CD4-positive, alpha-beta memory T cell (primary cell): ENCODE results near the gene VPS35. TPM values are rescaled to one million over a fixed set of nuclear protein-coding genes. Genes with fewer than 3 reads are reported as not detected.

Experiments used
- CTCF ChIA-PET: fragments of 350-600 bp; sonication (Branson Sonifier 250); formaldehyde crosslinking; loops from one replicate; lab custom pipeline; 2021; ENCODE audit warnings: inconsistent platforms; ENCODE audit not compliant: partially characterized antibody; lab: Charles Lee
- POLR2A ChIA-PET: fragments of 350-600 bp; sonication (Branson Sonifier 250); formaldehyde crosslinking; loops from one replicate; lab custom pipeline; 2021; ENCODE audit not compliant: partially characterized antibody; lab: Charles Lee
- DNase-seq, 5 donors: peaks; one replicate each; pipeline versions ENCODE4 v3.0.0 to v3.0.0-alpha.2; 2020 to 2022; ENCODE audit warnings: mixed read lengths in 1 of 5
- H3K27ac ChIP-seq: one replicate; pipeline ENCODE4 v1.7.0; 2013; ENCODE audit warnings: low read depth, low read length
- H3K27me3 ChIP-seq: 2 replicates; pipeline ENCODE4 v1.7.0; 2013; ENCODE audit warnings: mild to moderate bottlenecking, low read length, moderate library complexity; ENCODE audit not compliant: insufficient read depth
- H3K36me3 ChIP-seq: 2 replicates; pipeline ENCODE4 v1.7.0; 2013; ENCODE audit warnings: mild to moderate bottlenecking, low read length, moderate library complexity; ENCODE audit not compliant: insufficient read depth
- H3K4me1 ChIP-seq: 2 replicates; pipeline ENCODE4 v1.7.0; 2013; ENCODE audit warnings: mild to moderate bottlenecking, low read length, moderate library complexity; ENCODE audit not compliant: insufficient read depth
- H3K4me3 ChIP-seq, 2 donors: one replicate each; pipeline ENCODE4 v1.7.0; 2013; ENCODE audit warnings: low read length in 2 of 2, mild to moderate bottlenecking in 1 of 2
- H3K9me3 ChIP-seq, 2 donors: one replicate each; pipeline ENCODE4 v1.7.0; 2013; ENCODE audit warnings: low read length in 2 of 2, control low read depth in 1 of 2; ENCODE audit not compliant: control insufficient read depth in 1 of 2
- H3K27ac Mint-ChIP-seq, 7 donors: one replicate each; pipeline ENCODE4 v1.8.0; 2020 to 2021; ENCODE audit warnings: mixed read lengths in 7 of 7, mild to moderate bottlenecking in 6 of 7, inconsistent platforms in 3 of 7, moderate library complexity in 3 of 7
- H3K27me3 Mint-ChIP-seq, 2 donors: one replicate each; pipeline ENCODE4 v1.8.0; 2020 to 2021; ENCODE audit warnings: mixed read lengths in 2 of 2
- H3K36me3 Mint-ChIP-seq, 2 donors: one replicate each; pipeline ENCODE4 v1.8.0; 2020 to 2021; ENCODE audit warnings: mixed read lengths in 2 of 2, inconsistent platforms in 1 of 2, mild to moderate bottlenecking in 1 of 2
- H3K4me1 Mint-ChIP-seq, 4 donors: one replicate each; pipeline ENCODE4 v1.8.0; 2020 to 2021; ENCODE audit warnings: mixed read lengths in 4 of 4, mild to moderate bottlenecking in 1 of 4
- H3K4me3 Mint-ChIP-seq, 8 donors: one replicate each; pipeline ENCODE4 v1.8.0; 2020 to 2021; ENCODE audit warnings: mixed read lengths in 8 of 8, mild to moderate bottlenecking in 7 of 8, moderate library complexity in 6 of 8, inconsistent platforms in 3 of 8
- H3K9me3 Mint-ChIP-seq, 8 donors: one replicate each; pipeline ENCODE4 v1.8.0; 2020 to 2021; ENCODE audit warnings: mixed read lengths in 8 of 8, mild to moderate bottlenecking in 5 of 8, inconsistent platforms in 3 of 8, moderate library complexity in 1 of 8
- intact Hi-C: fragments of 100-400 bp; cut with micrococcal nuclease; formaldehyde crosslinking; loops from one replicate; pipeline ENCODE4 v1.15.1; 2023
- polyA plus RNA-seq, 2 donors: library from polyadenylated mRNA; unstranded; fragments of 300-500 nt; fragmentation: Illumina TruSeq; gene quantifications; one replicate each; pipeline ENCODE4 v1.2.3, GENCODE V29; 2021
- total RNA-seq, 2 experiments: library from RNA; stranded (reverse); gene quantifications; one replicate each; pipeline ENCODE4 v1.2.3, GENCODE V29; 2021

Gene VPS35
- total and polyA plus RNA-seq, 4 experiments from 2014 or later = 81.1 to 118 (median 103) TPM

GRCh38 chr16:46730801-46731690, 42.1 kb upstream of the VPS35 start:
- Histone ChIP-seq H3K27me3 (no peaks in the 10 kb centered on the region), H3K9me3 (no peaks in the 10 kb centered on the region), H3K27ac (no peak overlapping the region), H3K36me3 (no peaks in the 10 kb centered on the region), H3K4me3 (no peak overlapping the region), H3K4me1 (no peaks in the 10 kb centered on the region)
- H3K27me3 Mint-ChIP-seq = peaks cover 0 to 2% of the 10 kb centered on the region in 2 donors
- ChIA-PET CTCF (no interaction called here), POLR2A (no interaction called here)
- H3K27ac Mint-ChIP-seq = no peak overlapping the region
- no peaks in the 10 kb centered on the region for H3K4me1 Mint-ChIP-seq
- H3K4me3 Mint-ChIP-seq = no peak overlapping the region
- DNase-seq = no peak
- no peaks in the 10 kb centered on the region for H3K36me3 Mint-ChIP-seq
- intact Hi-C loops = no loop called here
- peaks cover 0 to 5% (median under 1%) of the 10 kb centered on the region in 8 donors for H3K9me3 Mint-ChIP-seq

- H3K9me3 Mint-ChIP-seq = peaks cover 0 to 11% (median 8%) of the 10 kb centered on the region in 8 donors
- no peak for DNase-seq
- Histone ChIP-seq H3K36me3 (no peaks in the 10 kb centered on the region), H3K4me3 (no peak overlapping the region), H3K27me3 (no peaks in the 10 kb centered on the region), H3K4me1 (no peaks in the 10 kb centered on the region), H3K27ac (no peak overlapping the region), H3K9me3 (no peaks in the 10 kb centered on the region)
- ChIA-PET CTCF (no interaction called here), POLR2A (no interaction called here)
- no peak overlapping the region for H3K4me3 Mint-ChIP-seq
- no peak overlapping the region for H3K27ac Mint-ChIP-seq
- H3K27me3 Mint-ChIP-seq = peaks cover 1 to 2% of the 10 kb centered on the region in 2 donors
- no peaks in the 10 kb centered on the region for H3K36me3 Mint-ChIP-seq
- intact Hi-C loops = no loop called here
- no peaks in the 10 kb centered on the region for H3K4me1 Mint-ChIP-seq
Observed at GRCh38 chr16:46730126-46730525, 41.1 kb upstream of the VPS35 start.

GRCh38 chr16:46729326-46729995, 40.5 kb upstream of the VPS35 start:
- intact Hi-C loops = no loop called here
- CTCF ChIA-PET = no interaction called here
- peaks cover 1 to 2% of the 10 kb centered on the region in 2 donors for H3K27me3 Mint-ChIP-seq

GRCh38 chr16:46728806-46729205, 39.8 kb upstream of the VPS35 start:
- POLR2A ChIA-PET = no interaction called here

More at GRCh38 chr16:46729326-46729995, 40.5 kb upstream of the VPS35 start:
- DNase-seq = no peak
- Mint-ChIP-seq H3K27ac (no peak overlapping the region), H3K9me3 (peaks cover 0 to 13% (median 10%) of the 10 kb centered on the region in 8 donors), H3K4me1 (no peaks in the 10 kb centered on the region), H3K4me3 (no peak overlapping the region), H3K36me3 (no peaks in the 10 kb centered on the region)
- POLR2A ChIA-PET = no interaction called here
- H3K36me3 ChIP-seq = no peaks in the 10 kb centered on the region
- H3K27ac ChIP-seq = no peak overlapping the region
- H3K4me1 ChIP-seq = no peaks in the 10 kb centered on the region
- H3K4me3 ChIP-seq = no peak overlapping the region
- no peaks in the 10 kb centered on the region for H3K27me3 ChIP-seq
- H3K9me3 ChIP-seq = no peaks in the 10 kb centered on the region

GRCh38 chr16:46727630-46728029, 38.7 kb upstream of the VPS35 start:
- H3K36me3 ChIP-seq = no peaks in the 10 kb centered on the region
- POLR2A ChIA-PET = no interaction called here
- H3K9me3 ChIP-seq = no peaks in the 10 kb centered on the region
- H3K27ac Mint-ChIP-seq = no peak overlapping the region
- no peak overlapping the region for H3K4me3 ChIP-seq
- CTCF ChIA-PET = no interaction called here
- H3K27me3 ChIP-seq = no peaks in the 10 kb centered on the region
- no peaks in the 10 kb centered on the region for H3K4me1 ChIP-seq
- H3K36me3 Mint-ChIP-seq = no peaks in the 10 kb centered on the region
- H3K4me3 Mint-ChIP-seq = no peak overlapping the region
- intact Hi-C loops = no loop called here
- H3K4me1 Mint-ChIP-seq = no peaks in the 10 kb centered on the region
- H3K27me3 Mint-ChIP-seq = peaks cover 1 to 2% of the 10 kb centered on the region in 2 donors
- no peak for DNase-seq
- H3K27ac ChIP-seq = no peak overlapping the region
- H3K9me3 Mint-ChIP-seq = peaks cover 0 to 16% (median 10%) of the 10 kb centered on the region in 8 donors

More at GRCh38 chr16:46728806-46729205, 39.8 kb upstream of the VPS35 start:
- Mint-ChIP-seq H3K36me3 (no peaks in the 10 kb centered on the region), H3K27ac (no peak overlapping the region), H3K9me3 (peaks cover 0 to 14% (median 10%) of the 10 kb centered on the region in 8 donors), H3K4me1 (no peaks in the 10 kb centered on the region), H3K4me3 (no peak overlapping the region), H3K27me3 (peaks cover 1 to 2% of the 10 kb centered on the region in 2 donors)
- intact Hi-C loops = no loop called here
- H3K4me1 ChIP-seq = no peaks in the 10 kb centered on the region
- no peak overlapping the region for H3K4me3 ChIP-seq
- no peak for DNase-seq
- CTCF ChIA-PET = no interaction called here
- H3K27me3 ChIP-seq = no peaks in the 10 kb centered on the region
- no peaks in the 10 kb centered on the region for H3K36me3 ChIP-seq
- no peak overlapping the region for H3K27ac ChIP-seq
- no peaks in the 10 kb centered on the region for H3K9me3 ChIP-seq

GRCh38 chr16:46727184-46727583, 38.2 kb upstream of the VPS35 start:
- DNase-seq = no peak
- Histone ChIP-seq H3K4me3 (no peak overlapping the region), H3K9me3 (no peaks in the 10 kb centered on the region), H3K36me3 (no peaks in the 10 kb centered on the region), H3K4me1 (no peaks in the 10 kb centered on the region), H3K27ac (no peak overlapping the region), H3K27me3 (no peaks in the 10 kb centered on the region)
- ChIA-PET CTCF (no interaction called here), POLR2A (no interaction called here)
- peaks cover 1 to 2% of the 10 kb centered on the region in 2 donors for H3K27me3 Mint-ChIP-seq
- no peaks in the 10 kb centered on the region for H3K36me3 Mint-ChIP-seq
- H3K4me3 Mint-ChIP-seq = no peak overlapping the region
- no peaks in the 10 kb centered on the region for H3K4me1 Mint-ChIP-seq
- intact Hi-C loops = no loop called here
- peaks cover 0 to 16% (median 10%) of the 10 kb centered on the region in 8 donors for H3K9me3 Mint-ChIP-seq
- H3K27ac Mint-ChIP-seq = no peak overlapping the region

- Histone ChIP-seq H3K9me3 (no peaks in the 10 kb centered on the region), H3K27ac (no peak overlapping the region), H3K4me3 (no peak overlapping the region), H3K4me1 (no peaks in the 10 kb centered on the region), H3K36me3 (no peaks in the 10 kb centered on the region), H3K27me3 (no peaks in the 10 kb centered on the region)
- CTCF ChIA-PET = no interaction called here
- peak overlapping the region in 1 of 7 donors; percentile 37 for H3K27ac Mint-ChIP-seq
- no peak overlapping the region for H3K4me3 Mint-ChIP-seq
- intact Hi-C loops = no loop called here
- H3K9me3 Mint-ChIP-seq = peaks cover 0 to 16% (median 10%) of the 10 kb centered on the region in 8 donors
- H3K36me3 Mint-ChIP-seq = no peaks in the 10 kb centered on the region
- POLR2A ChIA-PET = no interaction called here
- H3K27me3 Mint-ChIP-seq = peaks cover 0 to 1% of the 10 kb centered on the region in 2 donors
- no peak for DNase-seq
- H3K4me1 Mint-ChIP-seq = no peaks in the 10 kb centered on the region
Observed at GRCh38 chr16:46721885-46722284, 32.9 kb upstream of the VPS35 start.
